Femur (tissue), 1 donor: Measurements from ENCODE around the gene DNAI1.
"Not testable (repeated sequence)": the region's sequence is repeated elsewhere in the genome, so short reads cannot be mapped to it uniquely, and the experiment has no call there.

ENCODE experiments used
- DNase-seq: peaks from one replicate; pipeline ENCODE4 v3.0.0-alpha.2; 2017

The DNAI1 gene

GRCh38 chr9:34514816-34515215, 56.2 kb downstream of the DNAI1 start:
- DNase-seq, result no peak

- DNase-seq, result no peak
Measured at GRCh38 chr9:34515959-34516358, 57.4 kb downstream of the DNAI1 start.

DNA sequence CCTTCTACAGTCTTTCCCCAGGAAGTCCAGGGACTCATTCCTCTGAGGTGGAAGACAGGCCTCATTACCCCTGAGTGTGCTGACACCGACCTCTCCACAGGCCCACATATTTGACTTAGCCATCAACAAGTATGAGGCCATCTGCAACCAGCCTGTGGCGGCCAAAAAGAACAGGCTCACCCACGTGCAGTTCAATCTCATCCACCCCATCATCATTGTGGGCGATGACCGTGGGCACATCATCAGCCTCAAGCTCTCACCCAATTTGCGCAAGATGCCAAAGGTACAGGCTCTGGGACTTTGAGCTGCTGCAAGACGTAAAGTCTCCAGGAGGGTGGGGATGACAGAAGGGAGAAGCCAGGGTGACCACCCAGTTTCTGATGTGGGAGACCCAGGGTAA, 58.6 kb downstream of the DNAI1 start:
- no peak for DNase-seq

DNA sequence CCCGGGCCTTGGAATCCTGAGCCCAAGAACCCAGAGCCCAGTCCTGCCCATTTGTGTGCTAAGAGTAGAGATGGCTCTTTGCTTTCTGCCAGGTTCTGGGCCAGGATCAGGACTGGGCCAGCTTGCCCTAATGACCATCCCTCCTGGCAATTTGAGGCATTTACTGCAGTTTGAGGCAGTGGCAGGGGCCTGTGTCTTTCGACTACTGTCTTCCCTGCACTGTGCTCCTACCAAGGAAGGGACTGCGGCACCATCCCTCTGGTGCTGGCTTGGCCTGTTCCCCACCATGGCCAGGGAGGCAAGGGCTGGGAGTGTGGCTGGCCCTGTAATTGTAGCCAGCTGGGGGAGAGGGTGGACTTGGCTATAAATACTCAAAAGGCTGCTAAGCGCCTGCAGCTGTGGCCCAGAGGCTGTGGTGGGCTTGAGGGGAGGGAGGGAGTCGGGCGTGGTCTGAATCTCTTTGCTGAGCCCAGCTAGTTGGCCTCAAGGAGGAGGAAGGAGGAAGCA, 59.6 kb downstream of the DNAI1 start:
- DNase-seq, result peak; percentile 81

DNA sequence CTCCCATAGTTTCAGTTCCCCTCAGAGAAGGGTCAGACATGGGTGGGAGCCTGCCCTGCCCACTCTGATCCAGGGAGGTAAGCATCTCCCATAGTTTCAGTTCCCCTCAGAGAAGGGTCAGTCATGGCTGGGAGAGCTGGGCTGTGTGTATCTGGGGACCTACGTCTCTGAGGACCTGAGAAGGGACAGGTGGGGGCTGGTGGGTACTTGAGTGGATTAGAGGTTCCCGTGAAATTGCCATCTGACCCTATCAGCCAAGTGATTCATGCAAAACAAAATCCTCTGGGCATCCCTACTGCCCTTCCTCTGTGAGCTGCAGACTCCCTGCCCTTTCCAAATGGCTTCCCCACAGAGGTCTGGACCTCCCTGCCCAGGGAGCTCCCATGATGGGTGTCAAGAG, 60.3 kb downstream of the DNAI1 start:
- no peak for DNase-seq

DNA sequence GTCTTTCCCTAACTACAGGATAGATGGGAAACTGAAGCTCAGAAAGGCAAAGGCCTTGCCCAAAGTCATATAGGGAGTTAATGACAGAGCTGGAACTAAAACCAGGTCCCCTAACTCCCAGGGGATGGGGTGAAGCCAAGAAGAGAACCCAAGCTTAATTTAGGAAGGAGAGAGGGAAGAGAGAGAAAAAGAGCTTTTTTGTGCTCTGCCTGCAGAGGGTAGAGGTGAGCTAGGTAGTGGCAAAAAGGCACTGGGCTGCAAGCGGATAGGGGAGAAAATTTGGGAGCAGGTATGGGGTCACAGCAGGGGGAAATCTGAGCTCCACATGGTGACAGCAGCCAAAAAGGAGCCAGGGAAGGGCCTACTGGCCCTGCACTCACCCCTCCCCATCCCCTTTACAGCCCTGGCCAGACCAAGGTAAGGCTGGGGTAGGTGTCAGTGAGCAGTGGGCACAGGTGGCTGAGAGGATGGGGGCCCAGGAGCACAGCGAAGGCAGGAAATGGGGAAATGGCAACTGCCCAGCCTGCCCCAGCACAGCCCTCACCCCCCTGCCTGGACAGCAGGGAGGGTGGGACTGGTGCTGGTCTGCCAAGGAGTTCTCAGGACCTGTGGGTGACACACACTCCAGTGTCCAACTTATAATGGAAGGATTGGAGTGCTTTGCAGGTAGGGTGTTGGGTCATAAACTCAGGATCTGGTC, 60.9 kb downstream of the DNAI1 start:
- DNase-seq, result no peak

DNA sequence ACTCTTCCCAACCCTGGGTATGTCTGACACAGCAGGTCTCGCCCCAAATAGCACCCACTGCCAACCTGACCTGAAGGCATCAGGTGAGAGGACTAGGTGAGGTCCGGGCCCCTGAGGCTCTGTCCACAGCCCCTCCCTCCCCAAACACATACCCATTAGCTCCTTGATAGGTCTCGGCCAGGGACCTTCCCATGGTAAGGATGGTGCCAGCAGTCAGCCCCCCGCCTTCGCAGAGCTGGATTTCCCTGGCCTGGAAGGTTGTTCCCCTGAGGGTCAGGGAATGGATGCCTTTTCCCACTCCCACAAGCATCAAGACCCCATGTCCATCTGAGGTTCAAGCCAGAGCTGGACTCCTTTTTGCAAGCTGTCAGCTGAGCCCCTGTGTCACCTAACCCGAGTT, 61.5 kb downstream of the DNAI1 start:
- no peak for DNase-seq

DNA sequence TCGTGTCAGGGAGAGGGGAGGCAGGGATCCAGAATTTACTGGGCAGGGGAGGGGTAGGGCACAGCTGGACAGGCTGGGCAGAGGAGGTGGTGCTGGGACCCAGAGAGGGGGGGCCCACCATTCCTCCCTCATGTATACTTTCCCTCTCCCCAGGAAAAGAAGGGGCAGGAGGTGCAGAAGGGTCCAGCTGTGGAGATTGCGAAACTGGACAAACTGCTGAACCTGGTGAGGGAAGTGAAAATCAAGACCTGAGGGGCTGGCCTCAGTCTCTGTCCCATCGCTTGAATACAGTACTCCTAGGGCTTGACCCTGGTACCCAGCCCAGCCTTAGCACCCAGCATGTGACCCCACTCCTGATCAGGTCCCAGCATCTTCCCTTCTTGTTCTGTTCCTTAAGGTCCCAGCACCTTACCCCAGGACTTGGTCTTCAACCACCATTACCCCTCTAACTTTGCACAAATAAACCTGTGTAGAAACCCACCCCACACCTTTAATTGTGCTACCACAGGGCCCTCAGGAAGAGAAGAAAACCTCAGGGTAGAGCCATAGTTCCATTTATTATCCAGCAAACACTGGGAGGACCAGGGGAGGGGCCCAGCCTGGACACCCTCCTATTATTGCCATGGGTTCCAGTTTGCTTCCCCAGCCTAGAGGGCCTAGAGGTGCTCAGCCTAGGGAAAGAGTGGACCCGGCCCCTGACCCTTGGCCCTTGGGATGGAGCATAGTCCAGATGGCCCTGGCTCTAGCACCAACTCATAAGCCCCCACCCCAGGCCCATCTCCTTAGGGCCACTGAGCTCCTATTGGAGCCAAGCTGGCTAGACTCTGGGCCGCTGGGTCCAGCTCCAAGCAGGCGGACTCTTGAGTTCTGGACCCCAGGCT, 62.1 kb downstream of the DNAI1 start:
- no peak for DNase-seq

DNA sequence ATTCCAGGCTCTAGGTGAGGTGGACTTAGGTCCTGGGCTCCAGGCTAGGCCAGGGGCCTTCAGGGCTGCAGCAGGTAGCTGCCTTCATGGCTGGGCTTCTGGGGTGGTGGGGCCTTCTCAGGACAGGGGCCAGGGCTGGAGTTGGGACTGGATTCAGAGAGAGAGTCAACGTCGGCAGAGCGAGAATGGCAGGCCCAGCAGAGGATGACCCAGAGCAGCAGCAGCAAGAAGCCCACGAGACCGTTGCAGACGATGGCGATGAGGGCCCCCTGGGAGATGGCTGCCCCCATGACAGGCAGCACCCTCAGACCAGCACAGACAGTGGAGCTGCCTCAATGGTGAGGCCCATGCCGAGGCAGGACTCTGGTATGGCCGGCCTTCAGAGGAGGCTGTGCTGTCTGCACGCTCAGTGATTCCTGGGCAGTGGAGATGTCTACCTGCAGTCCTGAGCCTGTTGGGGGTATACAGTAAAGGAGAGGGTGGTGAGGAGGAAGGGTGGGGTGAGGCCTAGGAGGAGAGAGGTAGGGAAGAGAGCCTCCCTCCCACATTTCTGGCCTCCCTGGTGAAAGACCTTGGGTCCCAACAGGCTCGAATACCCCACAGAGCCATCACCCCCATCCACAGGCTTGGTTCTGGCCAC, 62.9 kb downstream of the DNAI1 start:
- DNase-seq, result no peak

GRCh38 chr9:34522091-34522887, 63.7 kb downstream of the DNAI1 start:
- no peak for DNase-seq

DNA sequence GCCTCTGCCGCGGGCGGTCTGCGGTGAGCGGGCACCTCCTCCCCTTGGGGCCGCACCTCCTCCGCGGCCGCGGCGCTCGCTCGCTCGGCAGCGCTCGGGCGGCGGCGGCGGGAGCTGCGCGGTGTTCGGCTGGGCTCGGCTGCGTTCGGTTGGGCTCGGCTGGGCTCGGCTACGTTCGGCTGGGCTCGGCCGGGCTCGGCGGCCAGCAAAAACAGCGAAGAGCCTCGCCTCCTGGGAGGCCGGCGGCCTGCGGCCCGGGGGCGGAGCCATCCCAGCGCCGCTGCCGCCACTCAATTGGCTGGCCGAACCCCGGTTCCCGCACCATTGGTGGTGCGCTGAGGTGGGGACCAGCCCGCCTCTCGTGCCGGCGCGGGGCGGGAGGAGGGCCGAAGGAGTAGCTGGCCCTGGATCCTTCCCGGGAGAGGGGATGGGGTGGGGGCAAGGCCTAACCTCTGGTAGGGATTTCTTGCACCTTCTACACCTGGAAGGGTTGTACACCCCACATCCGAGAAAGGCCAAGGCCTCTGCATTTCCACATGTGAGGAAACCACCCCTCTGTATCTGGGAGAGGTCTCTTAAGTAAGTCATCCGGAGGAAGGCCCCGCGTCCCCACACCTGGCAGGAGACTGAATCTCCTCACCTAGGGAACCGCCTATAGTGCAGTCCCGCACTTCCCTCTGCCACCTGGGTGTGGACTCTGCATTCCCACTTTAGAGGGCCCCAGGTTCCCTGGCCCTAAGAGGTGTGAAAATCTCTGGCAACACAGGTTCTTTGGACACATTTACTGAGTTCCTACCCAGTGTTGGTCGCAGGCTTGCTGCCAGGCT, 64.6 kb downstream of the DNAI1 start, which contains the start of gene ENHO:
Gene ENHO, minus strand, starts transcription at position 20 of the 827 bp plus-strand sequence. CDS start 1,295 bp downstream, outside the sequence.
- peak; percentile 95 for DNase-seq

DNA sequence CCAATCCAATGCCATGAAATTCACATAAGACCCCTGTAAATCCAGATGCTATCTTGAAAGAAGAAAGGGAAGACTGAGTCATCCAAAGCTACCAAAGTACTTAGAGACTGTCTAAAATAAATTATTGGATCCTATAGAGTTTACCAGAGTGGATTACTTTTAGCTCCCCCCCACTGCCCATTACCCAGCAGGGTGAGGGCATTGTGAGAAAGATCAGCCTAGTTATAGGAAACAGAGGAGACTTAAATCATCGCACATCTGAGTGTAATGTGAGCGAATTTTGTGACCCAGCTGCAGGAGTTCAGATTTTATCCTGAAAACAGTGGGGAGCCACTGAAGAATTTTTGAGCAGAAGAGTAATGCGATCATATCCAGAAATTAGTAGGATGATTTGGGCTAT, 65.7 kb downstream of the DNAI1 start:
- no peak for DNase-seq

GRCh38 chr9:34526026-34526425, 67.4 kb downstream of the DNAI1 start:
- no peak for DNase-seq

DNA sequence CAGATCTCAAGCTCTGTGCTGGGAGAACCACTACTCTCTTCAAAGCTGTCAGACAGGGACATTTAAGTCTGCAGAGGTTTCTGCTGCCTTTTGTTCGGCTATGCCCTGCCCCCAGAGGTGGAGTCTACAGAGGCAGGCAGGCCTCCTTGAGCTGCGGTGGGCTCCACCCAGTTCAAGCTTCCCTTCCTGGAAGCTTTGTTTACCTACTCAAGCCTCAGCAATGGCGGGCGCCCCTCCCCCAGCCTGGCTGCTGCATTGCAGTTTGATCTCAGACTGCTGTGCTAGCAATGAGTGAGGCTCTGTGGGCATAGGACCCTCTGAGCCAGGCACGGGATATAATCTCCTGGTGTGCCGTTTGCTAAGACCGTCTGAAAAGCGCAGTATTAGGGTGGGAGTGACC, 73.4 kb downstream of the DNAI1 start:
- DNase-seq, result not testable (repeated sequence)

- DNase-seq, result no peak
Measured at GRCh38 chr9:34536685-34537084, 78.1 kb downstream of the DNAI1 start.

GRCh38 chr9:34540827-34541226, 82.2 kb downstream of the DNAI1 start:
- no peak for DNase-seq

- DNase-seq, result peak; percentile 4
Measured at GRCh38 chr9:34541540-34541939, 82.9 kb downstream of the DNAI1 start.

- peak; percentile 1 for DNase-seq
Measured at GRCh38 chr9:34544035-34544434, 85.4 kb downstream of the DNAI1 start.

GRCh38 chr9:34545497-34545896, 86.9 kb downstream of the DNAI1 start:
- DNase-seq, result peak; percentile 10

DNA sequence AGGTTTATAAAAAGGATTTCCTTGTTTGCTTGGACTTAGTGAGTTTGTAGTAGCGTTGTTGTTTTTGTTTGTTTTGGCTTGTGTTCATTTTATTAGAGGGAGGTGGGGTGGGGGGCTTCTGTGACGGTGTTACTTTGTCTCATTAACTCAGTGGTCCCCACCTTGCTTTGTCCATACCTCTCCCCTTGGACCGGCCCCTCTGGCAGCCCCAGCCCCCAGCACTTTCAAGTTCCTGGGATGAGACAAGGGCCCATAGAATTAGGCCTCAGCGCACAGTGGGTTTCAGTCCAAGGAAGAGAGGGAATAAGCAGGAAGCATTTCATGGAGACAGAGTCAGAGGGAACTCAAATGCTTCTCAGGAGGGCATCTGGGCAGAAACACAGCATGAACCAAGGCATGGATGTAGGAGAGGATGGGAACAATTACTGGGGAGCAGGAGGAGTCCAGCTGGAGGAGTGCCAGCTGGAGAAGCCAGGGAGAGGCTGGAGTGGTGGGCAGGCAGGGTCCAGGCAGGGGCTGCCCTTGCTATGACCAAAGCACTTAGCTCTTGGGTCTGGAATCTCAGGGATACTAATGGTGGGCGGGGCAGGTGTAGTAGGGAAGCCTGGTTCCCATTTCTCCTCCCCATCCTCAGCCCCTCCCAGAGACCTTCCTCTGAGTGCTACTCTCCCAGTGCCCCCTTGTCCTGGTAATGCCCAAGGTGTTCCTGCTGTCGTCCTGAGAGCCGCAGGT, 87.7 kb downstream of the DNAI1 start:
- DNase-seq, result peak; percentile 23
